ENCODE measurements around the gene ACTRT2.

The ACTRT2 gene

GRCh38 chr1:2983706-2984398, 37.4 kb upstream of the ACTRT2 start:
- H3K27me3 ChIP-seq (ENCODE audit: control insufficient read depth in 5 of 5, insufficient read depth in 4 of 5, low read length in 5 of 5): peaks cover 0 to 17% (median 15%) of the 10 kb centered on the region in 5 donors
- no peaks in the 10 kb centered on the region for H3K4me1 ChIP-seq (ENCODE audit: control insufficient read depth in 5 of 5, insufficient read depth in 5 of 5, low read length in 5 of 5)
- H3K36me3 ChIP-seq (ENCODE audit: control insufficient read depth in 5 of 5, insufficient read depth in 5 of 5, low read length in 5 of 5): no peaks in the 10 kb centered on the region
- H3K9me3 ChIP-seq (ENCODE audit: control insufficient read depth in 5 of 5, low read length in 5 of 5): no peaks in the 10 kb centered on the region
- H3K4me3 ChIP-seq (ENCODE audit: low read depth in 1 of 5, low read length in 5 of 5): no peak overlapping the region
- no peak overlapping the region for H3K27ac ChIP-seq (ENCODE audit: low read depth, low read length)
- H3K9ac ChIP-seq (ENCODE audit: low read length in 5 of 5): no peak overlapping the region

GRCh38 chr1:2984399-2985061, 36.7 kb upstream of the ACTRT2 start:
- Histone ChIP-seq H3K27ac (ENCODE audit: low read depth, low read length) (no peak overlapping the region), H3K9ac (ENCODE audit: low read length in 5 of 5) (no peak overlapping the region)

GRCh38 chr1:2985067-2985561, 36.2 kb upstream of the ACTRT2 start:
- Histone ChIP-seq H3K4me3 (ENCODE audit: low read depth in 1 of 5, low read length in 5 of 5) (no peak overlapping the region), H3K4me1 (ENCODE audit: control insufficient read depth in 5 of 5, insufficient read depth in 5 of 5, low read length in 5 of 5) (no peaks in the 10 kb centered on the region), H3K27ac (ENCODE audit: low read depth, low read length) (no peak overlapping the region), H3K9ac (ENCODE audit: low read length in 5 of 5) (no peak overlapping the region), H3K9me3 (ENCODE audit: control insufficient read depth in 5 of 5, low read length in 5 of 5) (no peaks in the 10 kb centered on the region), H3K27me3 (ENCODE audit: control insufficient read depth in 5 of 5, insufficient read depth in 4 of 5, low read length in 5 of 5) (peaks cover 0 to 22% (median 15%) of the 10 kb centered on the region in 5 donors), H3K36me3 (ENCODE audit: control insufficient read depth in 5 of 5, insufficient read depth in 5 of 5, low read length in 5 of 5) (no peaks in the 10 kb centered on the region)

More at GRCh38 chr1:2984399-2985061, 36.7 kb upstream of the ACTRT2 start:
- H3K4me1 ChIP-seq (ENCODE audit: control insufficient read depth in 5 of 5, insufficient read depth in 5 of 5, low read length in 5 of 5): no peaks in the 10 kb centered on the region
- H3K36me3 ChIP-seq (ENCODE audit: control insufficient read depth in 5 of 5, insufficient read depth in 5 of 5, low read length in 5 of 5): no peaks in the 10 kb centered on the region
- H3K27me3 ChIP-seq (ENCODE audit: control insufficient read depth in 5 of 5, insufficient read depth in 4 of 5, low read length in 5 of 5): peaks cover 0 to 17% (median 16%) of the 10 kb centered on the region in 5 donors
- H3K4me3 ChIP-seq (ENCODE audit: low read depth in 1 of 5, low read length in 5 of 5): no peak overlapping the region
- no peaks in the 10 kb centered on the region for H3K9me3 ChIP-seq (ENCODE audit: control insufficient read depth in 5 of 5, low read length in 5 of 5)

- no peak overlapping the region for H3K27ac ChIP-seq (ENCODE audit: low read depth, low read length)
- no peaks in the 10 kb centered on the region for H3K9me3 ChIP-seq (ENCODE audit: control insufficient read depth in 5 of 5, low read length in 5 of 5)
- H3K9ac ChIP-seq (ENCODE audit: low read length in 5 of 5): no peak overlapping the region
- no peaks in the 10 kb centered on the region for H3K4me1 ChIP-seq (ENCODE audit: control insufficient read depth in 5 of 5, insufficient read depth in 5 of 5, low read length in 5 of 5)
- H3K36me3 ChIP-seq (ENCODE audit: control insufficient read depth in 5 of 5, insufficient read depth in 5 of 5, low read length in 5 of 5): no peaks in the 10 kb centered on the region
- no peak overlapping the region for H3K4me3 ChIP-seq (ENCODE audit: low read depth in 1 of 5, low read length in 5 of 5)
- peaks cover 0 to 26% (median 18%) of the 10 kb centered on the region in 5 donors for H3K27me3 ChIP-seq (ENCODE audit: control insufficient read depth in 5 of 5, insufficient read depth in 4 of 5, low read length in 5 of 5)
These were observed 35.3 kb upstream of the ACTRT2 start for GRCh38 chr1:2985694-2986548.

- no peaks in the 10 kb centered on the region for H3K9me3 ChIP-seq (ENCODE audit: control insufficient read depth in 5 of 5, low read length in 5 of 5)
- H3K36me3 ChIP-seq (ENCODE audit: control insufficient read depth in 5 of 5, insufficient read depth in 5 of 5, low read length in 5 of 5): no peaks in the 10 kb centered on the region
- no peak overlapping the region for H3K9ac ChIP-seq (ENCODE audit: low read length in 5 of 5)
- no peaks in the 10 kb centered on the region for H3K4me1 ChIP-seq (ENCODE audit: control insufficient read depth in 5 of 5, insufficient read depth in 5 of 5, low read length in 5 of 5)
- peaks cover under 1 to 26% (median 20%) of the 10 kb centered on the region in 5 donors for H3K27me3 ChIP-seq (ENCODE audit: control insufficient read depth in 5 of 5, insufficient read depth in 4 of 5, low read length in 5 of 5)
- H3K27ac ChIP-seq (ENCODE audit: low read depth, low read length): no peak overlapping the region
- no peak overlapping the region for H3K4me3 ChIP-seq (ENCODE audit: low read depth in 1 of 5, low read length in 5 of 5)
These were observed 34.5 kb upstream of the ACTRT2 start for GRCh38 chr1:2986549-2987305.

- Histone ChIP-seq H3K4me3 (ENCODE audit: low read depth in 1 of 5, low read length in 5 of 5) (no peak overlapping the region), H3K9me3 (ENCODE audit: control insufficient read depth in 5 of 5, low read length in 5 of 5) (no peaks in the 10 kb centered on the region), H3K27me3 (ENCODE audit: control insufficient read depth in 5 of 5, insufficient read depth in 4 of 5, low read length in 5 of 5) (peaks cover 4 to 23% (median 17%) of the 10 kb centered on the region in 5 donors), H3K27ac (ENCODE audit: low read depth, low read length) (no peak overlapping the region), H3K9ac (ENCODE audit: low read length in 5 of 5) (no peak overlapping the region), H3K4me1 (ENCODE audit: control insufficient read depth in 5 of 5, insufficient read depth in 5 of 5, low read length in 5 of 5) (no peaks in the 10 kb centered on the region), H3K36me3 (ENCODE audit: control insufficient read depth in 5 of 5, insufficient read depth in 5 of 5, low read length in 5 of 5) (no peaks in the 10 kb centered on the region)
These were observed 33.5 kb upstream of the ACTRT2 start for GRCh38 chr1:2987773-2988172.

GRCh38 chr1:2988256-2988655, 33.0 kb upstream of the ACTRT2 start:
- Histone ChIP-seq H3K9me3 (ENCODE audit: control insufficient read depth in 5 of 5, low read length in 5 of 5) (peaks cover 0 to under 1% (median 0%) of the 10 kb centered on the region in 5 donors), H3K27ac (ENCODE audit: low read depth, low read length) (no peak overlapping the region), H3K27me3 (ENCODE audit: control insufficient read depth in 5 of 5, insufficient read depth in 4 of 5, low read length in 5 of 5) (peaks cover 4 to 22% (median 16%) of the 10 kb centered on the region in 5 donors), H3K36me3 (ENCODE audit: control insufficient read depth in 5 of 5, insufficient read depth in 5 of 5, low read length in 5 of 5) (no peaks in the 10 kb centered on the region), H3K4me3 (ENCODE audit: low read depth in 1 of 5, low read length in 5 of 5) (no peak overlapping the region), H3K9ac (ENCODE audit: low read length in 5 of 5) (no peak overlapping the region), H3K4me1 (ENCODE audit: control insufficient read depth in 5 of 5, insufficient read depth in 5 of 5, low read length in 5 of 5) (no peaks in the 10 kb centered on the region)

- peaks cover 4 to 22% (median 16%) of the 10 kb centered on the region in 5 donors for H3K27me3 ChIP-seq (ENCODE audit: control insufficient read depth in 5 of 5, insufficient read depth in 4 of 5, low read length in 5 of 5)
- no peak overlapping the region for H3K4me3 ChIP-seq (ENCODE audit: low read depth in 1 of 5, low read length in 5 of 5)
- no peak overlapping the region for H3K9ac ChIP-seq (ENCODE audit: low read length in 5 of 5)
- H3K9me3 ChIP-seq (ENCODE audit: control insufficient read depth in 5 of 5, low read length in 5 of 5): peaks cover under 1 to 10% (median 7%) of the 10 kb centered on the region in 5 donors
- no peaks in the 10 kb centered on the region for H3K4me1 ChIP-seq (ENCODE audit: control insufficient read depth in 5 of 5, insufficient read depth in 5 of 5, low read length in 5 of 5)
- H3K36me3 ChIP-seq (ENCODE audit: control insufficient read depth in 5 of 5, insufficient read depth in 5 of 5, low read length in 5 of 5): no peaks in the 10 kb centered on the region
- no peak overlapping the region for H3K27ac ChIP-seq (ENCODE audit: low read depth, low read length)
These were observed 32.1 kb upstream of the ACTRT2 start for GRCh38 chr1:2989185-2989584.

- Histone ChIP-seq H3K4me3 (ENCODE audit: low read depth in 1 of 5, low read length in 5 of 5) (no peak overlapping the region), H3K36me3 (ENCODE audit: control insufficient read depth in 5 of 5, insufficient read depth in 5 of 5, low read length in 5 of 5) (no peaks in the 10 kb centered on the region), H3K27me3 (ENCODE audit: control insufficient read depth in 5 of 5, insufficient read depth in 4 of 5, low read length in 5 of 5) (peaks cover 4 to 22% (median 14%) of the 10 kb centered on the region in 5 donors), H3K9me3 (ENCODE audit: control insufficient read depth in 5 of 5, low read length in 5 of 5) (peaks cover 4 to 15% (median 13%) of the 10 kb centered on the region in 5 donors), H3K4me1 (ENCODE audit: control insufficient read depth in 5 of 5, insufficient read depth in 5 of 5, low read length in 5 of 5) (no peaks in the 10 kb centered on the region), H3K9ac (ENCODE audit: low read length in 5 of 5) (no peak overlapping the region), H3K27ac (ENCODE audit: low read depth, low read length) (no peak overlapping the region)
These were observed 31.3 kb upstream of the ACTRT2 start for GRCh38 chr1:2989976-2990375.
